Measurements from ENCODE around the gene ZDHHC8.
A peak's percentile ranks its signal among the peaks of the same experiment; 100 is the strongest.

Gene ZDHHC8

GRCh38 chr22:20096574-20097420 is 34.8 kb upstream of the ZDHHC8 start:
- no peak for DNase-seq (ENCODE audit: low spot score)

- DNase-seq (ENCODE audit: low spot score): no peak
These were observed 32.4 kb upstream of the ZDHHC8 start for GRCh38 chr22:20099099-20099711.

DNA sequence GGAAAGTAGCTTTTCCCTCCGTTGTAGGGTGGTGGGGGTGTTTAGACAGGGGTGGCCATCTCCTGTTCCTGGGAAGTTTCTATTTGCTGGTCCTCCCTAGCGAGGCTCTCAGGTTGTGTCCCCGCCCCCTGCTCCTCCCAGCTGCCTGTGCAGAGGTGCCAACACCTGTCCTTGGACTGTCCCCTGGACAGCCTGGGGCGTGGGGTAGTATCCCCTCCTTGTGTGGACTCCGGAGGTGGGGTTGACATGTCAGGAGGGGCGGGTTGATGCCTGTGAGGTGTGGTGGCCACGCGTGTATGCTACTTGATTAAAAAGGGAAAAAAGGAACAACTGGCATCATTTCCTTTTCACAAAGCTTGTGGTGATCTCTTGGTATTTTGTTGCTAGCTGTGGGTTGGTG is 30.0 kb upstream of the ZDHHC8 start:
- DNase-seq (ENCODE audit: low spot score): no peak

DNA sequence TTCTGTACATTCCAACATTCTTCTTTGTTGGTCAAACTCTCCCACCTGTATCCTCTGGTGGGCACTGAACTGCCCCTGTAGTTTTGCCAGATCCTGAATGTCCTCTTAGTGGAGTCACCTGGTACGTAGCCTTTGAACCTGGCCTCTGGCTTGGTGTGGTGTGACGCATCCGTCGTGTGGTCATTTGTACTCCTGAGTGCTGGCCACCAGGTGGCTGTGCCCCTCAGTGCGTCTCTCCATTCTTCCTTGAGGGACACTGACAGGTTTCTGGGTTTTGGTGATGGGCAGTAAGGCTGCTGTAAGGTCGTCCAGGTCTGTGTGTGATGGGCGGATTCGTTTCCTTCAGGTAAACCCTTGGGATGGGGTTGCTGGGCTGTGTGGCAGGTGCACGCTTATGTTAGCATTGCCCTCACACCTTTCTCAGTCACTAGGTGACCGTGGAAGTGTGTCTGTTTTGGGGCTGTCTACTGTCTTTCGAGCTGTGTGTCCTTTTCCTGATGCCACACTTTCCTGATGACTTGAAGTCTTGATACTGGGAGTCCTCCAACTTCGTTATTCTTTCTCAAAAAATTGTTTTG is 29.3 kb upstream of the ZDHHC8 start:
- no peak for DNase-seq (ENCODE audit: low spot score)

DNA sequence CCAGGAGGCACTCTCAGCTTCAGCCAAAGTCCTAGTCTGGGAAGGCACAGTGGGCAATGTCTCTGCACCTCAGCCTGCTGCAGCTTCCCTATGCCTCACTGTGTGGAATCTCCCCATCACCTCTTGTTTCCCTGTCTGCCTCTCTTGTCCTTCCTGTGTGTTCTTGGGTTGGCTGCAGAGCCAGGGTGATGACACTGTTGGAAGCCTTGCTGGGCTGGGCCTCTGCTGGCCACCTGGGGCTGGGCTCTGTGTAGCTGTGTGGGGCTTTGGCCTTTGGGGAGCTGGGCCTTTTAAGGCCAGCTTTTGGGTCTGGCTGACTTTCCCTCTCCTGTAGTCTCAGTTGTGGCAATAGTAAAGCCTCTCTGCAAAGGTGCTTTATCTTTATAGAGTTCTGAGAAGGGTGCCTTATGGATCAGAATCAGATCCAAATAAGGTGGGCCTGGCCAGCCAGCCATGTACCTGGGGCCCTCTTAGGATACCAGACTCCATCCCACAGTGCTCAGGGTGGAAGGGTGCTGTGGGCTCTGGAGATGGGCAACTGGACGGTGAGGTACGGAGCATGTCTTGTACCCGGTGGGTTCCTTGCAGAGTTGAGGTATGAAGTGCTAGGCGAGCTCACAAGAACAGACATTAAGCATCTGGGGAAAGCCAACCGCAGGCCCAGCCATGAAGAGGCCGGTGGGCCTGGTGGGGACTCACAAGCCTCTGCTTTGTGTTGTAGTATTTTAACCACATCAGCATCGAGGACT is 26.0 kb upstream of the ZDHHC8 start:
- no peak for DNase-seq (ENCODE audit: low spot score)

- DNase-seq (ENCODE audit: low spot score): no peak
These were observed 25.3 kb upstream of the ZDHHC8 start for GRCh38 chr22:20106205-20106848.

- no peak for DNase-seq (ENCODE audit: low spot score)
These were observed 24.8 kb upstream of the ZDHHC8 start for GRCh38 chr22:20106849-20107237.

DNA sequence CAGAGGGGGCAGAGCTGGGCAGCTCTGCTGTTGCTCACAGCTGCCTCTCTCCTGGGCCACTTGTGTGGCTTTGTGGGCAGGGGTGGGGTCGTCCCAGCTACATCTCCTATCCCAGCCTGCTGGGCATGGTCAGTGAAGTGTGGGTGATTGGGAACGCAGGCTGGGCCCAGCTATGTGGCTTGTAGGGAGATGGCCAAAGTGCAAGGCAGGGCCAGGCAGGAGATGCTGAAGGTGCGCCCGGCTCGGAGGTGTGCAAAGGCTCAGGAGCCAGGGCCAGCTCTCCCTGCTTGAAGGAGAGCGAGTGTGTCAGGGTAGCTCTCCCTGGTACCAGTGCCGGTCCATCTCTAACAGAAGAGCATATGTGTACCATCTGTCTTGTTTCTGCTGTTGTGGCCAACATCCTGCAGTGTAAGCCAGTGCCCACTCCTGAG is 24.1 kb upstream of the ZDHHC8 start:
- DNase-seq (ENCODE audit: low spot score): no peak

DNA sequence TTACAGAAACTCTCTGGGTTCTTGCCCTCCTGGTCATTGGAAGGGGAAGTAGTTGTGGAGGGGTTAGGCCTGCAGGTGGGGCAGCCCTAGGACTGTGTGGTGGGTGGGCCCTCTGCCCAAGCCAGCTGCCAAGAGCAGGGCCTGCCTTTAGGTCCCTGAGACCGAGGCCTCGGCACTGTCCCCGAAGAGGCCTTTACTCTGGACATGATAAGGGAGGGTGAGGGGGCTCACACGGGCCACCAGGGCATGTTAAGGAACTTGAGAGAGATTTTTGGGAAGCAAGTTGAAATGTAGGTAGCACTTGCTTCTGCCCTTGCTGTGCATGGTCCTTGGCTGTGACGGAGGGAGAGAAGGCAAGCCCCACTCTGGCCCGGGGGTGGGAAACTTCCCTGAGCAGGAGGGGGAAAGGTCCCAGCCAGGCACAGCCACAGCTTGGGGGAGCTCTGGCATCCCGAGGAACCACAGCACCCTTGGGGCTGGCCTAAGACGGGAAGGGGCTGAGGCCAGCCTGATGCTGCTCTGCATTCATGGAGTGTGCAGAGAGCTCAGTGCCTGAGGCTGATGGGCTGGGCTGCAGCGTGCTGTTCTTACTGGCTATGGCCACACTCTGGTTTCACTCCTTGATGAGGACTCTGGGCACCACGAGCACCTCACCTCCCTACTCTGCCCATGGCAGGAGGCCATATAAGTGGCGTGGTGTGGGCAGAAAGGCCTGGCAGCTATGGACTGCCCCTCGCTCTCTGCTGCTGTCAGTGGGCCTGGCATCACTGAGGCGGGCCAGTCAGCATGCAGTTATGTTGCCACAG is 23.4 kb upstream of the ZDHHC8 start:
- no peak for DNase-seq (ENCODE audit: low spot score)

DNA sequence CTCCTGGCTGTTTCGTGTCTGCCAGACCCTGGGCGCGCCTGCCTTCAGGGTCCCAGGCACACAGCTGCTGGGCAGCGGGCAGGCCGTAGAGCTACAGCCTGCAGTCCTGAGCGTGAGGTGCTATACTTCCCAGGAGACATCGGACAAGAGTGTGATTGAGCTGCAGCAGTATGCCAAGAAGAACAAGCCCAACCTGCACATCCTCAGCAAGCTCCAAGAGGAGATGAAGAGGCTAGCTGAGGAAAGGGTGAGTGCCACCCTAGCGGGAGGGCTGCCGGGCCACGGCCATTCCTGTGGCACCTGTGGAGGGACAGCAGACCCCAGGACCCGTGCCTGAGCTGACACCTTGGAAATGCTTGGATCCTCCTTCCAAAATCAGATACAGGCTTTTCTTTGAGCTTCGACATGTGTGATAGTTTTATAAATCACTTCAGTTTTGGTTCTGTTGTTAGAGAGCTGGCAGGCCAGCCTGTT is 22.8 kb upstream of the ZDHHC8 start:
- no peak for DNase-seq (ENCODE audit: low spot score)

GRCh38 chr22:20109411-20110358 is 21.9 kb upstream of the ZDHHC8 start:
- no peak for DNase-seq (ENCODE audit: low spot score)

- no peak for DNase-seq (ENCODE audit: low spot score)
These were observed 21.1 kb upstream of the ZDHHC8 start for GRCh38 chr22:20110359-20110985.

GRCh38 chr22:20111045-20111688 is 20.4 kb upstream of the ZDHHC8 start:
- peak; percentile 16 for DNase-seq (ENCODE audit: low spot score)

- DNase-seq (ENCODE audit: low spot score): no peak
These were observed 19.6 kb upstream of the ZDHHC8 start for GRCh38 chr22:20111689-20112622.

- no peak for DNase-seq (ENCODE audit: low spot score)
These were observed 18.7 kb upstream of the ZDHHC8 start for GRCh38 chr22:20112623-20113511.

DNA sequence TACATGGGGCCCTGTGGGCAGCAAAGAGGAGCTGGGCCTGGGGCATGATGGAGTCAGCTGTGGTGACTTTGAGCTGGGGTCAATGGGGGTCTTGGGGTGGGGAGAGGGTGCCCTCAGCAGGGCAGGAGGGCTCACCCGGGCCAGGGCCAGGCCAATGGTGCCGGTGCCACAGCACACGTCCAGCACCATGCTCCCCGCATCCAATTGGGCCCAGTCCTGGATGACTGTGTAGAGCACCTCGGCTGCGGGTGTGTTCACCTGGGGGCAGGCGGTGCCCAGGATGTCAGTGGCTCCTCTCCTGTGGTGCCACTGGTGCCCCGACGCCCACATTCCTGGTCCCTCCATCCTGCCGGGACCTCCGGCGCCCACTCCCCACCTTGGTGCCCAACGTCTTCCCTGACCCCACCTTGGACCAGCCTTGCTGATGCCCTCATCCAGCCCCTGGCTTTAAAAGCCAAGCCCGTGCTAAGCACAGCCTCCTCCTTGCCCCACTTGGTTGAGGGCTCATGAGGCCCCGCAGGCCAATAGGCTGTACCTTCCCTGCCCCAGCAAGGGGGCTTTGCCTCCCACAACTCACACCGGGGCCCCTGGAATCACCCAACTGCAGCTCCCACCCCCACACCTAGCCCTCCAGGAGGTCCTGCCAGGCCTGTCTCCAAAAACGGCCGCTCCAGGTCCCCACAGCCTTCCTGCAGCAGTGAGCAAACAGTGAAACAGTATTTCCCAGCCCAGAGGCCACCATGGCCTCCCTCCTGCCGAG is 17.9 kb upstream of the ZDHHC8 start:
- DNase-seq (ENCODE audit: low spot score): no peak
